Measurements from ENCODE around the gene TRAPPC3.

TRAPPC3 gene

GRCh38 chr1:36106269-36106668 is 43.0 kb downstream of the TRAPPC3 start:
- Histone ChIP-seq H3K9me3 (no peaks in the 10 kb centered on the region), H3K4me3 (no peak overlapping the region), H3K4me2 (no peak overlapping the region), H3K36me3 (no peaks in the 10 kb centered on the region), H3K9ac (no peak overlapping the region), H3K27me3 (no peaks in the 10 kb centered on the region), H4K20me1 (no peaks in the 10 kb centered on the region), H3K4me1 (peaks cover 38% of the 10 kb centered on the region), H3K27ac (no peak overlapping the region)
- TF ChIP-seq Cebpa-rat (IDR thresholded peaks at IDR 0.05): no peak

- no peak overlapping the region for H3K4me3 ChIP-seq
- H3K36me3 ChIP-seq: no peaks in the 10 kb centered on the region
- H3K4me2 ChIP-seq: no peak overlapping the region
Measured at GRCh38 chr1:36101546-36101945, 47.7 kb downstream of the TRAPPC3 start.

GRCh38 chr1:36100376-36100775 is 48.9 kb downstream of the TRAPPC3 start:
- Histone ChIP-seq H3K27me3 (no peaks in the 10 kb centered on the region), H3K36me3 (peaks cover 8% of the 10 kb centered on the region; the same call in 1 of the 2 replicates), H3K27ac (no peak overlapping the region), H3K4me1 (peaks cover 29% of the 10 kb centered on the region), H3K9ac (no peak overlapping the region), H3K9me3 (no peaks in the 10 kb centered on the region), H3K4me2 (no peak overlapping the region), H4K20me1 (no peaks in the 10 kb centered on the region), H3K4me3 (no peak overlapping the region)
- no peak for TF ChIP-seq Cebpa-rat (IDR thresholded peaks at IDR 0.05)

More at GRCh38 chr1:36101546-36101945, 47.7 kb downstream of the TRAPPC3 start:
- Histone ChIP-seq H3K27ac (no peak overlapping the region), H3K27me3 (no peaks in the 10 kb centered on the region), H3K4me1 (peaks cover 23% of the 10 kb centered on the region), H3K9me3 (no peaks in the 10 kb centered on the region), H3K9ac (no peak overlapping the region), H4K20me1 (no peaks in the 10 kb centered on the region)
- TF ChIP-seq Cebpa-rat (IDR thresholded peaks at IDR 0.05): no peak

- Histone ChIP-seq H4K20me1 (peaks cover 2% of the 10 kb centered on the region; the same call in 1 of the 2 replicates), H3K27ac (no peak overlapping the region), H3K4me2 (no peak overlapping the region), H3K4me1 (peaks cover 35% of the 10 kb centered on the region), H3K4me3 (no peak overlapping the region), H3K36me3 (peaks cover 11% of the 10 kb centered on the region), H3K27me3 (no peaks in the 10 kb centered on the region), H3K9me3 (no peaks in the 10 kb centered on the region), H3K9ac (no peak overlapping the region)
- no peak for TF ChIP-seq Cebpa-rat (IDR thresholded peaks at IDR 0.05)
Measured at GRCh38 chr1:36099681-36100341, 49.5 kb downstream of the TRAPPC3 start.

GRCh38 chr1:36098650-36099365 is 50.5 kb downstream of the TRAPPC3 start:
- peak overlapping the region; percentile 63; the same call in 1 of the 2 replicates for H3K9ac ChIP-seq
- H3K27ac ChIP-seq: peak overlapping the region; percentile 86
- H3K36me3 ChIP-seq: peaks cover 15% of the 10 kb centered on the region
- TF ChIP-seq Cebpa-rat (IDR thresholded peaks at IDR 0.05): no peak
- H3K9me3 ChIP-seq: no peaks in the 10 kb centered on the region
- peaks cover 12% of the 10 kb centered on the region for H4K20me1 ChIP-seq
- H3K4me2 ChIP-seq: no peak overlapping the region
- H3K27me3 ChIP-seq: no peaks in the 10 kb centered on the region
- H3K4me3 ChIP-seq: no peak overlapping the region
- H3K4me1 ChIP-seq: peaks cover 45% of the 10 kb centered on the region

GRCh38 chr1:36097693-36098585 is 51.3 kb downstream of the TRAPPC3 start:
- peak overlapping the region; percentile 63 for H3K9ac ChIP-seq
- peaks cover 53% of the 10 kb centered on the region for H3K4me1 ChIP-seq
- peak overlapping the region; percentile 96 for H3K4me2 ChIP-seq

GRCh38 chr1:36096500-36097432 is 52.5 kb downstream of the TRAPPC3 start:
- Histone ChIP-seq H3K9me3 (no peaks in the 10 kb centered on the region), H3K9ac (peak overlapping the region; percentile 63), H4K20me1 (peaks cover 33% of the 10 kb centered on the region), H3K36me3 (peaks cover 36% of the 10 kb centered on the region), H3K4me1 (peaks cover 65% of the 10 kb centered on the region), H3K4me2 (peak overlapping the region; percentile 96), H3K27ac (peak overlapping the region; percentile 86), H3K27me3 (no peaks in the 10 kb centered on the region), H3K4me3 (no peak overlapping the region)
- no peak for TF ChIP-seq Cebpa-rat (IDR thresholded peaks at IDR 0.05)

More at GRCh38 chr1:36097693-36098585, 51.3 kb downstream of the TRAPPC3 start:
- Histone ChIP-seq H4K20me1 (peaks cover 21% of the 10 kb centered on the region), H3K27ac (peak overlapping the region; percentile 86), H3K27me3 (no peaks in the 10 kb centered on the region), H3K9me3 (no peaks in the 10 kb centered on the region), H3K36me3 (peaks cover 24% of the 10 kb centered on the region), H3K4me3 (no peak overlapping the region)
- TF ChIP-seq Cebpa-rat (IDR thresholded peaks at IDR 0.05): no peak

- H3K4me3 ChIP-seq: no peak overlapping the region
Measured at GRCh38 chr1:36095760-36096405, 53.4 kb downstream of the TRAPPC3 start.

More at GRCh38 chr1:36095760-36096405, 53.4 kb downstream of the TRAPPC3 start:
- peak overlapping the region; percentile 96 for H3K4me2 ChIP-seq
- H3K9me3 ChIP-seq: no peaks in the 10 kb centered on the region
- H3K27ac ChIP-seq: peak overlapping the region; percentile 86
- H4K20me1 ChIP-seq: peaks cover 41% of the 10 kb centered on the region
- 0 out of 2 replicates have a peak overlapping the region, but pooled peaks have one; percentile 11 for H3K9ac ChIP-seq
- H3K4me1 ChIP-seq: peaks cover 74% of the 10 kb centered on the region
- no peak for TF ChIP-seq Cebpa-rat (IDR thresholded peaks at IDR 0.05)
- H3K27me3 ChIP-seq: no peaks in the 10 kb centered on the region
- peaks cover 44% of the 10 kb centered on the region for H3K36me3 ChIP-seq

Measured in BLaER1 (cell line).